ENCODE results near the gene TMEM106C. TPM values are rescaled to one million over a fixed set of nuclear protein-coding genes. Genes with fewer than 3 reads are reported as not detected.

TMEM106C gene
- total and polyA plus RNA-seq, 2 of the 13 experiments (the other 11 are each of a cell fraction or from before 2014, with no cell fraction given), result 132 to 192 TPM

GRCh38 chr12:47942614-47943225, 20.7 kb upstream of the TMEM106C start:
- ChIA-PET CTCF (ENCODE audit: low intra/inter-chr PET ratio, low total read pairs) (interaction anchor here (1.4 kb wide), 1 partner anchor 222 kb away, joined by 3 read pairs; no protein-coding TSS in a partner anchor), POLR2A (no interaction called here)
- Histone ChIP-seq H3K27me3 (ENCODE audit: control insufficient read depth in 1 of 2, insufficient read depth in 2 of 2, low read length in 2 of 2) (peaks cover 1 to 7% of the 10 kb centered on the region in 2 experiments), H2AFZ (ENCODE audit: low read length) (no peak overlapping the region), H3K9me3 (ENCODE audit: low read length) (no peaks in the 10 kb centered on the region), H3K79me2 (ENCODE audit: insufficient read depth, low read length) (no peaks in the 10 kb centered on the region), H3K27ac (ENCODE audit: extremely low read length, insufficient read depth, low read length) (no peak overlapping the region), H3K4me3 (replicated peaks in 1 of 3; ENCODE audit: insufficient read depth in 1 of 3, low read depth in 2 of 3, low read length in 3 of 3) (no peak overlapping the region), H3K36me3 (replicated peaks in 1 of 2; ENCODE audit: control insufficient read depth in 1 of 2, insufficient read depth in 2 of 2, low read length in 2 of 2) (no peaks in the 10 kb centered on the region), H3K9ac (ENCODE audit: insufficient read depth, low read depth, low read length) (no peak overlapping the region), H4K20me1 (ENCODE audit: insufficient read depth, low read length) (no peaks in the 10 kb centered on the region), H3K4me2 (ENCODE audit: low read depth, low read length) (no peak overlapping the region), H3K4me1 (ENCODE audit: insufficient read depth, low read length) (peaks cover 26% of the 10 kb centered on the region)
- WGBS (ENCODE audit: low lambda C conversion rate), result 88% methylated on average over 26 of the region's 31 CpGs
- no TSS peak for BruUV-seq (replicated peaks)
- intact Hi-C loops (cut with micrococcal nuclease; ENCODE audit: unreplicated experiment) (loop anchor here (10.0 kb wide), 1 partner anchor 222 kb away; no protein-coding TSS in a partner anchor), in situ Hi-C loops (cut with HindIII; ENCODE audit: extremely low pct_ligation_motif_present, low pct_unique_long_range_greater_than_20kb) (loop anchor here (10.0 kb wide), 1 partner anchor 222 kb away; no protein-coding TSS in a partner anchor)
- FAIRE-seq (no peak), DNase-seq (ENCODE audit: low spot score) (no peak), ATAC-seq (no peak; the same call in 2 of the 3 replicates)
- TF ChIP-seq, protein P1, sequence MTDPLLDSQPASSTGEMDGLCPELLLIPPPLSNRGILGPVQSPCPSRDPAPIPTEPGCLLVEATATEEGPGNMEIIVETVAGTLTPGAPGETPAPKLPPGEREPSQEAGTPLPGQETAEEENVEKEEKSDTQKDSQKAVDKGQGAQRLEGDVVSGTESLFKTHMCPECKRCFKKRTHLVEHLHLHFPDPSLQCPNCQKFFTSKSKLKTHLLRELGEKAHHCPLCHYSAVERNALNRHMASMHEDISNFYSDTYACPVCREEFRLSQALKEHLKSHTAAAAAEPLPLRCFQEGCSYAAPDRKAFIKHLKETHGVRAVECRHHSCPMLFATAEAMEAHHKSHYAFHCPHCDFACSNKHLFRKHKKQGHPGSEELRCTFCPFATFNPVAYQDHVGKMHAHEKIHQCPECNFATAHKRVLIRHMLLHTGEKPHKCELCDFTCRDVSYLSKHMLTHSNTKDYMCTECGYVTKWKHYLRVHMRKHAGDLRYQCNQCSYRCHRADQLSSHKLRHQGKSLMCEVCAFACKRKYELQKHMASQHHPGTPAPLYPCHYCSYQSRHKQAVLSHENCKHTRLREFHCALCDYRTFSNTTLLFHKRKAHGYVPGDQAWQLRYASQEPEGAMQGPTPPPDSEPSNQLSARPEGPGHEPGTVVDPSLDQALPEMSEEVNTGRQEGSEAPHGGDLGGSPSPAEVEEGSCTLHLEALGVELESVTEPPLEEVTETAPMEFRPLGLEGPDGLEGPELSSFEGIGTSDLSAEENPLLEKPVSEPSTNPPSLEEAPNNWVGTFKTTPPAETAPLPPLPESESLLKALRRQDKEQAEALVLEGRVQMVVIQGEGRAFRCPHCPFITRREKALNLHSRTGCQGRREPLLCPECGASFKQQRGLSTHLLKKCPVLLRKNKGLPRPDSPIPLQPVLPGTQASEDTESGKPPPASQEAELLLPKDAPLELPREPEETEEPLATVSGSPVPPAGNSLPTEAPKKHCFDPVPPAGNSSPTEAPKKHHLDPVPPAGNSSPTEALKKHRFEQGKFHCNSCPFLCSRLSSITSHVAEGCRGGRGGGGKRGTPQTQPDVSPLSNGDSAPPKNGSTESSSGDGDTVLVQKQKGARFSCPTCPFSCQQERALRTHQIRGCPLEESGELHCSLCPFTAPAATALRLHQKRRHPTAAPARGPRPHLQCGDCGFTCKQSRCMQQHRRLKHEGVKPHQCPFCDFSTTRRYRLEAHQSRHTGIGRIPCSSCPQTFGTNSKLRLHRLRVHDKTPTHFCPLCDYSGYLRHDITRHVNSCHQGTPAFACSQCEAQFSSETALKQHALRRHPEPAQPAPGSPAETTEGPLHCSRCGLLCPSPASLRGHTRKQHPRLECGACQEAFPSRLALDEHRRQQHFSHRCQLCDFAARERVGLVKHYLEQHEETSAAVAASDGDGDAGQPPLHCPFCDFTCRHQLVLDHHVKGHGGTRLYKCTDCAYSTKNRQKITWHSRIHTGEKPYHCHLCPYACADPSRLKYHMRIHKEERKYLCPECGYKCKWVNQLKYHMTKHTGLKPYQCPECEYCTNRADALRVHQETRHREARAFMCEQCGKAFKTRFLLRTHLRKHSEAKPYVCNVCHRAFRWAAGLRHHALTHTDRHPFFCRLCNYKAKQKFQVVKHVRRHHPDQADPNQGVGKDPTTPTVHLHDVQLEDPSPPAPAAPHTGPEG (CRISPR knock-in tag; IDR thresholded peaks at IDR 0.05), result no peak
- TF ChIP-seq NR2F1 (CRISPR knock-in tag; IDR thresholded peaks at IDR 0.05) (no peak), TRIM22 (IDR thresholded peaks at IDR 0.05) (no peak), ZNF501 (CRISPR knock-in tag; IDR thresholded peaks at IDR 0.05) (no peak), ZSCAN25 (CRISPR knock-in tag; IDR thresholded peaks at IDR 0.05) (no peak), ZNF674 (CRISPR knock-in tag; IDR thresholded peaks at IDR 0.05; ENCODE audit: low read depth) (no peak)
- TF ChIP-seq, protein P2, sequence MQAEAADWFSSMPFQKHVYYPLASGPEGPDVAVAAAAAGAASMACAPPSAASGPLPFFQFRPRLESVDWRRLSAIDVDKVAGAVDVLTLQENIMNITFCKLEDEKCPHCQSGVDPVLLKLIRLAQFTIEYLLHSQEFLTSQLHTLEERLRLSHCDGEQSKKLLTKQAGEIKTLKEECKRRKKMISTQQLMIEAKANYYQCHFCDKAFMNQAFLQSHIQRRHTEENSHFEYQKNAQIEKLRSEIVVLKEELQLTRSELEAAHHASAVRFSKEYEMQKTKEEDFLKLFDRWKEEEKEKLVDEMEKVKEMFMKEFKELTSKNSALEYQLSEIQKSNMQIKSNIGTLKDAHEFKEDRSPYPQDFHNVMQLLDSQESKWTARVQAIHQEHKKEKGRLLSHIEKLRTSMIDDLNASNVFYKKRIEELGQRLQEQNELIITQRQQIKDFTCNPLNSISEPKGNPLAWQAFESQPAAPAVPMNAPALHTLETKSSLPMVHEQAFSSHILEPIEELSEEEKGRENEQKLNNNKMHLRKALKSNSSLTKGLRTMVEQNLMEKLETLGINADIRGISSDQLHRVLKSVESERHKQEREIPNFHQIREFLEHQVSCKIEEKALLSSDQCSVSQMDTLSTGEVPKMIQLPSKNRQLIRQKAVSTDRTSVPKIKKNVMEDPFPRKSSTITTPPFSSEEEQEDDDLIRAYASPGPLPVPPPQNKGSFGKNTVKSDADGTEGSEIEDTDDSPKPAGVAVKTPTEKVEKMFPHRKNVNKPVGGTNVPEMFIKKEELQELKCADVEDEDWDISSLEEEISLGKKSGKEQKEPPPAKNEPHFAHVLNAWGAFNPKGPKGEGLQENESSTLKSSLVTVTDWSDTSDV (CRISPR knock-in tag; IDR thresholded peaks at IDR 0.05), result no peak
- TF ChIP-seq, protein P3, sequence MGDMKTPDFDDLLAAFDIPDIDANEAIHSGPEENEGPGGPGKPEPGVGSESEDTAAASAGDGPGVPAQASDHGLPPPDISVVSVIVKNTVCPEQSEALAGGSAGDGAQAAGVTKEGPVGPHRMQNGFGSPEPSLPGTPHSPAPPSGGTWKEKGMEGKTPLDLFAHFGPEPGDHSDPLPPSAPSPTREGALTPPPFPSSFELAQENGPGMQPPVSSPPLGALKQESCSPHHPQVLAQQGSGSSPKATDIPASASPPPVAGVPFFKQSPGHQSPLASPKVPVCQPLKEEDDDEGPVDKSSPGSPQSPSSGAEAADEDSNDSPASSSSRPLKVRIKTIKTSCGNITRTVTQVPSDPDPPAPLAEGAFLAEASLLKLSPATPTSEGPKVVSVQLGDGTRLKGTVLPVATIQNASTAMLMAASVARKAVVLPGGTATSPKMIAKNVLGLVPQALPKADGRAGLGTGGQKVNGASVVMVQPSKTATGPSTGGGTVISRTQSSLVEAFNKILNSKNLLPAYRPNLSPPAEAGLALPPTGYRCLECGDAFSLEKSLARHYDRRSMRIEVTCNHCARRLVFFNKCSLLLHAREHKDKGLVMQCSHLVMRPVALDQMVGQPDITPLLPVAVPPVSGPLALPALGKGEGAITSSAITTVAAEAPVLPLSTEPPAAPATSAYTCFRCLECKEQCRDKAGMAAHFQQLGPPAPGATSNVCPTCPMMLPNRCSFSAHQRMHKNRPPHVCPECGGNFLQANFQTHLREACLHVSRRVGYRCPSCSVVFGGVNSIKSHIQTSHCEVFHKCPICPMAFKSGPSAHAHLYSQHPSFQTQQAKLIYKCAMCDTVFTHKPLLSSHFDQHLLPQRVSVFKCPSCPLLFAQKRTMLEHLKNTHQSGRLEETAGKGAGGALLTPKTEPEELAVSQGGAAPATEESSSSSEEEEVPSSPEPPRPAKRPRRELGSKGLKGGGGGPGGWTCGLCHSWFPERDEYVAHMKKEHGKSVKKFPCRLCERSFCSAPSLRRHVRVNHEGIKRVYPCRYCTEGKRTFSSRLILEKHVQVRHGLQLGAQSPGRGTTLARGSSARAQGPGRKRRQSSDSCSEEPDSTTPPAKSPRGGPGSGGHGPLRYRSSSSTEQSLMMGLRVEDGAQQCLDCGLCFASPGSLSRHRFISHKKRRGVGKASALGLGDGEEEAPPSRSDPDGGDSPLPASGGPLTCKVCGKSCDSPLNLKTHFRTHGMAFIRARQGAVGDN (CRISPR knock-in tag; IDR thresholded peaks at IDR 0.05), result no peak

All from HepG2 (cell line).